Lower leg skin (tissue), 3 donors: ENCODE results near the gene UPF1.

Source experiments
- CTCF ChIP-seq, 3 donors: fragments of 450-650 bp; IDR thresholded peaks; one replicate each; pipeline ENCODE4 v1.5.1; 2016; ENCODE audit warnings: antibody characterized with exemption in 3 of 3, mild to moderate bottlenecking in 3 of 3, moderate library complexity in 2 of 3
- POLR2A ChIP-seq, 2 donors: fragments of 450-650 bp; IDR thresholded peaks; one replicate each; pipeline ENCODE4 v1.6.1; 2016 to 2017; ENCODE audit warnings: antibody characterized with exemption in 2 of 2, mild to moderate bottlenecking in 1 of 2, moderate library complexity in 1 of 2

- no peak for TF ChIP-seq CTCF (IDR thresholded peaks at IDR 0.05)
- TF ChIP-seq POLR2A (IDR thresholded peaks at IDR 0.05), result no peak
Observed at GRCh38 chr19:18898607-18899408, 67.0 kb downstream of the UPF1 start.
